Aorta (tissue), 5 donors: ENCODE data around the gene TTLL5. TPM values are rescaled to one million over a fixed set of nuclear protein-coding genes. Genes with fewer than 3 reads are reported as not detected.
A peak's percentile ranks its signal among the peaks of the same experiment; 100 is the strongest.

Source experiments
- ATAC-seq: fragments of 200-7000 bp; cut with Tn5 transposase; one replicate; pipeline ENCODE4 v1.9.1; 2022; ENCODE audit warnings: moderate library complexity; ENCODE audit not compliant: low FRiP score
- DNase-seq, 2 donors: peaks; one replicate each; pipeline ENCODE4 v3.0.0-alpha.2; 2020
- H3K27ac ChIP-seq, 2 donors: one replicate each; pipeline ENCODE4 v1.5.1; 2013; ENCODE audit warnings: low read length in 2 of 2, mild to moderate bottlenecking in 2 of 2, moderate library complexity in 2 of 2, control low read depth in 1 of 2, inconsistent platforms in 1 of 2, low read depth in 1 of 2
- H3K27me3 ChIP-seq, 2 donors: one replicate each; pipeline ENCODE4 v1.6.1; 2013; ENCODE audit warnings: control low read depth in 1 of 2, low read length in 1 of 2, mild to moderate bottlenecking in 1 of 2, moderate library complexity in 1 of 2; ENCODE audit not compliant: insufficient read depth in 2 of 2, control insufficient read depth in 1 of 2
- H3K36me3 ChIP-seq, 2 donors: one replicate each; pipeline ENCODE4 v1.6.1; 2013; ENCODE audit warnings: control low read depth in 1 of 2, low read length in 1 of 2, mild to moderate bottlenecking in 1 of 2; ENCODE audit not compliant: insufficient read depth in 2 of 2, control insufficient read depth in 1 of 2
- H3K4me1 ChIP-seq, 2 donors: one replicate each; pipeline ENCODE4 v1.6.1; 2013; ENCODE audit warnings: low read length in 2 of 2, control low read depth in 1 of 2, mild to moderate bottlenecking in 1 of 2, moderate library complexity in 1 of 2; ENCODE audit not compliant: insufficient read depth in 2 of 2, control insufficient read depth in 1 of 2
- H3K4me3 ChIP-seq, 2 donors: one replicate each; pipeline ENCODE4 v1.5.1; 2013; ENCODE audit warnings: low read length in 2 of 2, control low read depth in 1 of 2, mild to moderate bottlenecking in 1 of 2
- H3K9me3 ChIP-seq: one replicate; pipeline ENCODE4 v1.6.1; 2013; ENCODE audit warnings: mild to moderate bottlenecking, low read length; ENCODE audit not compliant: control insufficient read depth
- WGBS, 2 donors: extraction: QIAGEN DNeasy Blood & Tissue Kit; methylation state at CpG; one replicate each; pipeline ENCODE4 v1.1.7; 2013; 5-methylcytosine and 5-hydroxymethylcytosine counted together
- intact Hi-C, 2 donors: fragments of 100-400 bp; cut with DNase I; formaldehyde crosslinking; loops; one replicate each; pipeline versions ENCODE4 v1.14.2 to v1.15.0; 2022
- polyA plus RNA-seq, 2 donors: library from polyadenylated mRNA; stranded (reverse); fragments of 200-250 nt; gene quantifications; one replicate each; pipeline ENCODE4 v1.2.3, GENCODE V29; 2013
- total RNA-seq, 2 donors: library from RNA; stranded (reverse); fragmentation: NEBNext Ultra II Directional; extraction: Animal tissue kit (Norgen Biotek cat#: 25700); gene quantifications; one replicate each; pipeline ENCODE4 v1.2.1, GENCODE V29; 2021
- donor health status: healthy with polysubstance abuse.
- donor health status: Bipolar disorder and iron deficiency.
- donor health status: DM: no; HTN: no; CAD: no.
- donor health status: DM: no; HTN: no; CAD: no.
- donor health status: DM: yes; HTN: yes; CAD: no.

The TTLL5 gene
- total and polyA plus RNA-seq, 4 donors = 7.7 to 40.8 (median 22.8) TPM

DNA sequence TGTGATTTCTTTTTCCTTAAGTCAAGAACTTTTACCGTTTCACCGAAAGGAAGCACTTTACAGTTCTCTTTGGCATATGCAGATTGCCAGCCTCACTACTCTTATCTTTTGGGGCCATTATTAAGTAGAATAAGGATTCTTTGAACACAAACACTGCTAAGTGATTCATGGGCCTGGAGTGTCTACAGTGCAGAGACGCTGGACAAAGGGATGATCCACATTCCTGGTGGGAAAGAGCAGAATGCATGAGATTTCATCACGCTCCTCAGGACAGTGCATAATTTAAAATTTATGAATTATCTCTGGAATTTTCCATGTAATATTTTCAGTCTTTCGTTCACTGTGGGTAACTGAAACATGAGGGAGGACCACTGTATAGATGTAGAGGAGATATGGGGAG, 90.2 kb downstream of the TTLL5 start:
- Histone ChIP-seq H3K27me3 (no peaks in the 10 kb centered on the region), H3K4me3 (no peak overlapping the region), H3K27ac (no peak overlapping the region), H3K9me3 (no peaks in the 10 kb centered on the region), H3K36me3 (no peaks in the 10 kb centered on the region), H3K4me1 (no peaks in the 10 kb centered on the region)
- intact Hi-C loops = no loop called here
- WGBS, 2 donors = 72 to 73% methylated on average over 5 of the region's 5 CpGs
- DNase-seq = no peak
- ATAC-seq = no peak

DNA sequence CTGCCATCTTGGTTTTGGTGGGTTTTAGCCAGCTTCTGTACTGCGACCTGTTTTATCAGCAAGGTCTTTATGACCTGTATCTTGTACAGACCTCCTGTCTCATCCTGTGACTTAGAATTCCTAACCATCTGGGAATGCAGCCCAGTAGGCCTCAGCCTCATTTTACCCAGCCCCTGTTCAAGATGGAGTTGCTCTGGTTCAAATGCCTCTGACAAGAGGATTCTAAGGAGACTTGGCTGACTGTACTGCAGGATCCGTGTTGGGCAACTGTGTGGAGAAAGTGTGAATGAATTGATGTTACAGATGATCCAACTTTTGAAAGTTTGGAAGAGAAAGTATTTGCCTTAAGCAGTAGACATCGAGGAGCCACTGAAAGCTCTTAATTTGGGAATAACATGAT, 91.0 kb downstream of the TTLL5 start:
- intact Hi-C loops = no loop called here

GRCh38 chr14:75752907-75753594, 92.0 kb downstream of the TTLL5 start:
- no peaks in the 10 kb centered on the region for H3K4me1 ChIP-seq
- intact Hi-C loops = no loop called here
- WGBS, 2 donors = 19 to 20% methylated on average over 4 of the region's 4 CpGs
- H3K4me3 ChIP-seq = peak overlapping the region in 1 of 2 donors; percentile 26
- no peak overlapping the region for H3K27ac ChIP-seq
- H3K36me3 ChIP-seq = peaks cover 0 to 3% of the 10 kb centered on the region in 2 donors
- H3K9me3 ChIP-seq = no peaks in the 10 kb centered on the region
- no peak for ATAC-seq
- H3K27me3 ChIP-seq = no peaks in the 10 kb centered on the region
- no peak for DNase-seq

More for the DNA sequence above, 91.0 kb downstream of the TTLL5 start:
- no peak for DNase-seq
- Histone ChIP-seq H3K27ac (peak overlapping the region in 1 of 2 donors; percentile 36), H3K27me3 (no peaks in the 10 kb centered on the region), H3K4me1 (no peaks in the 10 kb centered on the region), H3K36me3 (peaks cover 0 to 2% of the 10 kb centered on the region in 2 donors), H3K9me3 (no peaks in the 10 kb centered on the region), H3K4me3 (no peak overlapping the region)
- WGBS, 2 donors = 37 to 42% methylated on average over 3 of the region's 3 CpGs
- ATAC-seq = no peak

DNA sequence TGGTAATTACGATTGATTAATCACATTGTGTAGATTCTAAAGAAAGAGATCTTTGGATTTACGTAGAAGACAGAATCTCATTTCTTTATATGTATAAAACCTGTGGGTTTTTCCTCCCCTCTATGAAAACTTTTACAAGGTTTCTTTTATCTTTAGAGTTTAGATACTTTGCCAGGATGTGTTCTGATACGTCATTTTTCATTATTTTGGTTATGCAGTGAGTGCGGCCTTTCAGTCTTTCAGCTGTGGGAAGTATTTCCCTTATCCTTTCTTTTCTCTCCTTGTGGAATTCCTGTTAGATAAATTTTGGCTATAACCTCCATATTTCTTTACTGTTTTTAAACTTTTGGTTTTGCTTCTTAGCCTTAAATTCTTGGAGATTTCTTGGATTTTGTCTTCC, 92.7 kb downstream of the TTLL5 start:
- ATAC-seq = no peak
- H3K4me3 ChIP-seq = no peak overlapping the region
- no peaks in the 10 kb centered on the region for H3K9me3 ChIP-seq
- intact Hi-C loops = no loop called here
- H3K36me3 ChIP-seq = peaks cover 0 to 3% of the 10 kb centered on the region in 2 donors
- DNase-seq = no peak
- H3K4me1 ChIP-seq = no peaks in the 10 kb centered on the region
- WGBS, 2 donors = 36 to 37% methylated on average over 4 of the region's 4 CpGs
- H3K27ac ChIP-seq = no peak overlapping the region
- H3K27me3 ChIP-seq = no peaks in the 10 kb centered on the region

DNA sequence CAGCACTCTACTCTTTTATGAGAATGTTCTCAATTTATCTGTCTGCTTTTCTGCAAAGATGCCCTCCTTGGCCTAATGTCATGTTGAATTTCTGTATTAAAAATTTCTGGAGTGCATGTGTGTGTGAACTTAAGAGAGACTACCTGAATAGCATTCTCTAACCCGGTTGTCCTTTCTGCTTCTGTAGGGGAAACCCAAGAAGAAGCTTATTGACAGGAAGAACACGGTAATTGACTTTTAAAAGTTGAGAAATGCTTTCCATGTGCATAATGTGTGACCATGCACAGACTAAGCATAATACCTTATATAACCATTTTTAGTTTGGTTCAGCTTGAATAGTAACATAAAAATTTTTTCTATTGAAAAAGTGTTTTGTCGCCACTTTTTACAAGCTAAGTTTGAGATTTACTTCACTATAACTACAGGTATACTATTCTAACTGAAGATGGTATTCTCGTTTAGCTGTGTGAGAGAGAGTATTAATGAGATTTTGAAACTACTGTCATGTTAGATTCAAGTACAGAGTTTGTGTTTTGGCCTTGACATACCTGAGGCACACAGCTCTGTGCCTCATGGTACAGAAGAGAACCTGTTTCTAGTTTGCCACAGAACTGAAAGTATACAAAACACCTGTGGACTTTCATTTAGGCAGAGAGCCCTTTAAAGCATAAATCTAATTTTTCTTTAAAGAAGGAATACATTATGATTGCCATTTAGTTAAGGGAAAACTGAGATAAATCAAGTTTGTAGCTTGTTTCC, 96.8 kb downstream of the TTLL5 start:
- no peak overlapping the region for H3K4me3 ChIP-seq
- WGBS, 2 donors = 98% methylated on average over 4 of the region's 4 CpGs
- H3K27me3 ChIP-seq = no peaks in the 10 kb centered on the region
- H3K9me3 ChIP-seq = no peaks in the 10 kb centered on the region
- peaks cover 0 to 3% of the 10 kb centered on the region in 2 donors for H3K36me3 ChIP-seq
- H3K27ac ChIP-seq = no peak overlapping the region
- intact Hi-C loops = no loop called here
- H3K4me1 ChIP-seq = no peaks in the 10 kb centered on the region
- ATAC-seq = no peak
- DNase-seq = no peak

- no peak for DNase-seq
- intact Hi-C loops = no loop called here
Observed at GRCh38 chr14:75764020-75764419, 103.0 kb downstream of the TTLL5 start.

DNA sequence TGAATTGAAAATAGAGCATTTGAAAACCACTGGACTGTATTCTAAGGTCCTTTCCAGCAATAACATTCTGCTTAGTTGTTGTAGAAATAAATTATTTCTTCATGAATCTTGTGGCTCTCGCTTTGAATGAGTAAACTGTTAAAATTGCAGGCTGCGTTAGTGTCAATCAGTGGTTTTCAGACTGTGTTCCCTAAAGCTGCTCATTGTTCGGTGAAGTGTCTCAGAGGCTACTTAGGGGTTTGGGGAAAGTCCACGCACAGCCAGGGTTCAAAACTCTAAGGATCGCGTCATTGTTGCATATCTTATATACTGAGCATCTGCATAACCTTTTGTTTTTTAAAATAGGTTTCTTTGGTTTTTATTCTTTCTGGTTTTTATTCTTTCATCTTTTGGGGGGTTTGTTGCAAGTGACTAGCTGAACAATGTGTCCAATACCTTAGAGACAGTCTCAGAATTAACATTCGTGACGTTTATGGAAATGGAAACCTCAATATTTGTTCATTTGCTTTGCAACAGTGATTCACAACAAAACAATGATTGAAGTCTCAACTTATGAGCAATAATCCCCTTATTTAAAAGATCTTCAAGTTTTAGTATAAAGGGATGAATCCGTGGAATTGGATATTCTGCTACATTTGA, 108.1 kb downstream of the TTLL5 start:
- H3K4me1 ChIP-seq = peaks cover 4 to 5% of the 10 kb centered on the region in 2 donors
- WGBS, 2 donors = 36 to 39% methylated on average over 9 of the region's 9 CpGs
- DNase-seq = no peak
- intact Hi-C loops = no loop called here
- H3K27ac ChIP-seq = no peak overlapping the region
- ATAC-seq = peak; percentile 36
- no peaks in the 10 kb centered on the region for H3K9me3 ChIP-seq
- peaks cover 0 to 2% of the 10 kb centered on the region in 2 donors for H3K36me3 ChIP-seq
- no peaks in the 10 kb centered on the region for H3K27me3 ChIP-seq
- H3K4me3 ChIP-seq = no peak overlapping the region

More at GRCh38 chr14:75764020-75764419, 103.0 kb downstream of the TTLL5 start:
- no peaks in the 10 kb centered on the region for H3K27me3 ChIP-seq
- no peaks in the 10 kb centered on the region for H3K9me3 ChIP-seq
- H3K4me1 ChIP-seq = peaks cover 2 to 5% of the 10 kb centered on the region in 2 donors
- ATAC-seq = no peak
- H3K36me3 ChIP-seq = peaks cover 0 to 2% of the 10 kb centered on the region in 2 donors
- no peak overlapping the region for H3K27ac ChIP-seq
- 95 to 96% methylated on average over 4 of the region's 4 CpGs for WGBS, 2 donors
- no peak overlapping the region for H3K4me3 ChIP-seq

DNA sequence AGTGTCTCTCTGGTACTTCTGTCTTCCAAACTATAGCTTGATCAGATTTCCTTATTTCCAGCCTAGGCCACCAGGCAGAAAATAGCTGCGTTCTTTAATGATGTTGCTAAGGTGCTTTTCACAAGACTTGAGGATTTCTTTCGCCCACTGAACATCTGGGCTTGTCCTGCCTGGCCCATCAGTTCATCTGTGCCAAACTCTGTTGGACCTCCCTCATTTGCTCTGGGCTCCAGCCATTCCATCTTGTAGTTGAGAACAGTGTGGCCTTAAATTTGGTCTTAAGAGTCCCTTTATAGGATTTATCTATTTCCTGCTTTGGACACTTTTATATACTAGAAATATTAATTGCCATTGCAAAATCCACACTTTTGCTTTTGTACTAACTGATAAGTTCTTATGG, 109.6 kb downstream of the TTLL5 start:
- Histone ChIP-seq H3K4me3 (no peak overlapping the region), H3K4me1 (peaks cover 4 to 5% of the 10 kb centered on the region in 2 donors), H3K27me3 (no peaks in the 10 kb centered on the region), H3K27ac (no peak overlapping the region), H3K36me3 (peaks cover 3% of the 10 kb centered on the region in 2 donors), H3K9me3 (no peaks in the 10 kb centered on the region)
- intact Hi-C loops = no loop called here
- DNase-seq (no peak), ATAC-seq (no peak)
- 95 to 96% methylated on average over 2 of the region's 2 CpGs for WGBS, 2 donors
